ENCODE results near the gene TCP11L2.

TCP11L2 gene

GRCh38 chr12:106321139-106321850 is 18.8 kb downstream of the TCP11L2 start:
- TF ChIP-seq CTCF (IDR thresholded peaks at IDR 0.05; ENCODE audit: borderline replicate concordance, control extremely low read depth, extremely low read depth, insufficient read depth, missing control alignments), result no peak
- DNase-seq (ENCODE audit: low spot score), result no peak

GRCh38 chr12:106323537-106323936 is 21.0 kb downstream of the TCP11L2 start:
- TF ChIP-seq CTCF (IDR thresholded peaks at IDR 0.05; ENCODE audit: borderline replicate concordance, control extremely low read depth, extremely low read depth, insufficient read depth, missing control alignments), result no peak
- DNase-seq (ENCODE audit: low spot score), result no peak
- in situ Hi-C loops (cut with MboI; ENCODE audit: low sequenced_read_pairs, unreplicated experiment), result no loop called here

More at GRCh38 chr12:106321139-106321850, 18.8 kb downstream of the TCP11L2 start:
- in situ Hi-C loops (cut with MboI; ENCODE audit: low sequenced_read_pairs, unreplicated experiment), result no loop called here

DNA sequence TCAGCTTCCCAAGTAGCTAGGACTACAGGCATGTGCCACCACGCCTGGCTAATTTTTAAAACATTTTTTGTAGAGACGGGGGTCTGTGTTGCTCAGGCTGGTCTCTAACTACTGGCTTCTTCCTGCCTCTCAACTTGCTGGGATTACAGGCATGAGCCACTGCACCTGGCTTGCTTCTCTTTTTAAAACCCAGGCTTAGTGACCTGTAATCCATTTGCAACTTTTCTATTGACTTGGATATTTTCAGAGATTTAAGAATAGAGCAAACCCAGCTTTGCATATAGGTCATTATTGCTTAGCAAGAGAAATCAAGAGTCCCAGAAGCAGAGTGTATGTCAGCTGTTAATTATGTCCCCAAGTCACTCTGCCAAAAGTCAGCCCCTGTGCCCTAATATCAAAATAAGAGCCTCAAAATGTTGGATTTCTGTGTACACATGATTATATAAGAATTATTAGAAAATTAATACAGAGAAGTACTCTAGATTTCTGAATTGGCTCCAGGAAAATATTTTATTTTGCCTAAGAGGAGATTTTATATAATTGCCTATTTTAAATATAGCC is 24.9 kb downstream of the TCP11L2 start:
- DNase-seq (ENCODE audit: low spot score), result no peak
- in situ Hi-C loops (cut with MboI; ENCODE audit: low sequenced_read_pairs, unreplicated experiment), result no loop called here
- no peak for TF ChIP-seq CTCF (IDR thresholded peaks at IDR 0.05; ENCODE audit: borderline replicate concordance, control extremely low read depth, extremely low read depth, insufficient read depth, missing control alignments)

DNA sequence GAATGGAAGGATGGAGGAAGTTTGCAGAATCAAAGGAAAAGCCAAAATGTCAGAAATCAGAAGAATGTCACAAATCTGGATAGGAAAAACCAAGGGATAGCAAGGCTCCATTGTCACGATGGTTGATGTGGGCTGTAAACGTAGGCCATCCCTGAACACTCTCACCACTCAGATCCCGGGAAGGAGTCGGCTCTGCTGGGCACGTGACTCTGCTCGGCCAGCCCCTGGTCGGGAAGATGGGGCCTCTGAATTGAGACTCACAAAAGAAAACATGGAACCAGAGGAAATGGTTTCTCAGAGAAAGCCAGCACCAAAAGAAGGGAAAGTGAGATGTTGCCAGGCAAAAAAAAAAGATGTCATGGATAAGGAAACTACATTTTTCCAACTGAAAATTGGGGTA is 26.2 kb downstream of the TCP11L2 start:
- TF ChIP-seq CTCF (IDR thresholded peaks at IDR 0.05; ENCODE audit: borderline replicate concordance, control extremely low read depth, extremely low read depth, insufficient read depth, missing control alignments), result no peak
- no peak for DNase-seq (ENCODE audit: low spot score)
- in situ Hi-C loops (cut with MboI; ENCODE audit: low sequenced_read_pairs, unreplicated experiment), result no loop called here

DNA sequence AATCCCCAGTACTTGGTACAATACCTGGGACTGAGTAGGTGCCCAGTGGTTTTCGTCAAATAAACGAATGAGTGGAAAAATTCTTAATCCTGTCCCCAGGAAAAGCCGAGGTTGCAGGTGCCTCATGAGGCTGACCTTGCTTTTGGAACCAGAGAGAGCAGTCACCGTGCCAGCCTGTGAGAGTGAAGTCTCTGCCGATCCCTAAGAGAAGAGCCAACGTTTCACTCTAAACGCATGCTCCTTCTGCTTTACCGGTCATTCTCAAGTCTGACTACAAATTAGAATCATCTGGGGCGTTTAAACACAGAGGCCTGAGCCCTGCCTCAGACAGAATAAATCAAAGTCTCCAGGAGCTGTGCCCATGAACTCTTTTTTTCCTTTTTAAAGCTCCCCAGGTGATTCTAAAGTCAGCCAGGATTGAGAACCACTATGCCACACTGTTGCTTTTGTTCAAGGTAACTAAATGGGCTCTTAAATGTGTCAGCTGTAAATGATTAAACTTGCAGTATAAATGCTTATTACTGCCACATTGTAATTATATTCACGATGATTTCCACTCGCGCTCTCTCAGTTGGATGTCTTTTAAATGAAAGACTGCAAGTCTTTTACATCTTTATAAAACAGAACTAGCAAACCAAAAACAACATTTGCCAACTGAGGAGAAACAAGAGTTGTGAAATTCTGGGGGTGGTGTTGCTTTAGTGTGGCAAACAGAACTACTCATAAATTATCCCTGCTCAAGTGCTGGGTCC is 26.9 kb downstream of the TCP11L2 start:
- TF ChIP-seq CTCF (IDR thresholded peaks at IDR 0.05; ENCODE audit: borderline replicate concordance, control extremely low read depth, extremely low read depth, insufficient read depth, missing control alignments), result no peak
- DNase-seq (ENCODE audit: low spot score), result no peak
- in situ Hi-C loops (cut with MboI; ENCODE audit: low sequenced_read_pairs, unreplicated experiment), result no loop called here

GRCh38 chr12:106331599-106331998 is 29.1 kb downstream of the TCP11L2 start:
- no peak for TF ChIP-seq CTCF (IDR thresholded peaks at IDR 0.05; ENCODE audit: borderline replicate concordance, control extremely low read depth, extremely low read depth, insufficient read depth, missing control alignments)
- in situ Hi-C loops (cut with MboI; ENCODE audit: low sequenced_read_pairs, unreplicated experiment), result no loop called here
- DNase-seq (ENCODE audit: low spot score), result no peak

Measured in GM13976 (cell line).